Brain microvascular endothelial cell (primary cell): ENCODE data around the gene SRCIN1.

Experiments used
- DNase-seq: peaks from one replicate; pipeline ENCODE4 v3.0.0-alpha.2; 2020
- H3K27ac ChIP-seq: fragments of 250-450 bp; sonication (Bioruptor Pico); 2 replicates; pipeline ENCODE4 v1.5.1; 2020; ENCODE audit warnings: mild to moderate bottlenecking, moderate library complexity
- H3K27me3 ChIP-seq: fragments of 250-450 bp; sonication (Bioruptor Pico); replicated peaks from 2 replicates; pipeline ENCODE4 v1.5.1; 2020; ENCODE audit warnings: mild to moderate bottlenecking
- H3K36me3 ChIP-seq: fragments of 250-450 bp; sonication (Bioruptor Pico); replicated peaks from 2 replicates; pipeline ENCODE4 v1.5.1; 2020; ENCODE audit warnings: mild to moderate bottlenecking
- H3K4me3 ChIP-seq: 2 replicates; pipeline ENCODE4 v1.5.1; 2011; ENCODE audit warnings: low read depth, mild to moderate bottlenecking, control low read depth, low read length, moderate library complexity
- CTCF ChIP-seq: IDR thresholded peaks from 2 replicates; pipeline ENCODE4 v1.5.1; 2011; ENCODE audit warnings: low read depth, mild to moderate bottlenecking, moderate library complexity, low read length, control low read depth, inconsistent platforms; ENCODE audit errors: missing control alignments
- in situ Hi-C: cut with HindIII; loops from 2 replicates; pipeline ENCODE4 v1.10.0; 2017; ENCODE audit warnings: low sequenced_read_pairs, low pct_ligation_motif_present

SRCIN1 gene

GRCh38 chr17:38598536-38598935 is 7.2 kb downstream of the SRCIN1 start:
- in situ Hi-C loops, result no loop called here
- TF ChIP-seq CTCF, result no peak
- peak; percentile 61 for DNase-seq
- Histone ChIP-seq H3K27me3 (peaks cover 58% of the 10 kb centered on the region), H3K4me3 (no peak overlapping the region), H3K36me3 (no peaks in the 10 kb centered on the region), H3K27ac (no peak overlapping the region)

DNA sequence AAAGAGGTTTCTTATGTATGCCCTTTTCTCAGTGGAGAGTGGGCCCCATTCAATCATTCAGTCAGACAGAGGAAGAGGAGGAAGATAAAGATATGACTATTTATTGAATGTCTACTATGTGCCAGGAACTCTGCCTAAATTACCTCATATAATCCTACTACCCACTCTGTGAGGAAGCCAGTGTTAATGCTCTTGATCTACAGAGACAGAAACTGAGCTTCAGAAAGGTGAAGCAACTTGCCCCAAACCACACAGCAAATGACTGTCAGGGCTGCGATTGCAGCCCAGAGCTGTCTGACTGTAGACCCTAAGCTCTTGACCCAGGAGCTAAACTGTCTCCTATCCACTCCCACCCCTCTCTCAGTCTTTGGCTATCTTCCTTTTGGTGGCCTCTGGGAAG is 8.4 kb downstream of the SRCIN1 start:
- H3K4me3 ChIP-seq, result no peak overlapping the region
- no peak for TF ChIP-seq CTCF
- no peak overlapping the region for H3K27ac ChIP-seq
- DNase-seq, result no peak
- H3K36me3 ChIP-seq, result no peaks in the 10 kb centered on the region
- in situ Hi-C loops, result no loop called here
- peaks cover 59% of the 10 kb centered on the region for H3K27me3 ChIP-seq

DNA sequence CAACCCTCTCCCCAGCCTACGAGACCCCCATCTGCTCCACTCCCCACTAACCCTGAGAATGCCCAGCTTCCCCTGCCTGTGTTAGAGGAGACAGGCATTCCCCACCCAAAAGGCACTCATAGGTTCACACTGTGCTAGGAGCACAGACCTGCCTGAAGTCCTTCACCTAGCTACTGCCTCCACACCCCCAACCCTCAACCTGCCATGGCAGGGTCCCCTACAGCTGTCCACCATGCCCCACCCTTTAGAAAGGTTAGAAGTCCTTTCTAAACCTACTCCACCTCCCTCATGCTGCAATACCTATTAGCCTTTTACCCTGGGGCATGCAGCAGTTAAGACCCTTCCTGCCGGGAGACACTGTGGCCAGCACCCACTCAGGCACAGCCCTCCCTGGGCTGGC is 9.1 kb downstream of the SRCIN1 start:
- no peaks in the 10 kb centered on the region for H3K36me3 ChIP-seq
- peaks cover 53% of the 10 kb centered on the region for H3K27me3 ChIP-seq
- no peak for DNase-seq
- in situ Hi-C loops, result no loop called here
- H3K27ac ChIP-seq, result no peak overlapping the region
- TF ChIP-seq CTCF, result no peak
- no peak overlapping the region for H3K4me3 ChIP-seq

GRCh38 chr17:38595892-38596291 is 9.9 kb downstream of the SRCIN1 start:
- Histone ChIP-seq H3K36me3 (no peaks in the 10 kb centered on the region), H3K27ac (no peak overlapping the region), H3K4me3 (no peak overlapping the region), H3K27me3 (peaks cover 51% of the 10 kb centered on the region)
- TF ChIP-seq CTCF, result no peak
- in situ Hi-C loops, result no loop called here
- no peak for DNase-seq

GRCh38 chr17:38594152-38594551 is 11.6 kb downstream of the SRCIN1 start:
- H3K27me3 ChIP-seq, result peaks cover 63% of the 10 kb centered on the region
- H3K36me3 ChIP-seq, result no peaks in the 10 kb centered on the region
- no peak for TF ChIP-seq CTCF

DNA sequence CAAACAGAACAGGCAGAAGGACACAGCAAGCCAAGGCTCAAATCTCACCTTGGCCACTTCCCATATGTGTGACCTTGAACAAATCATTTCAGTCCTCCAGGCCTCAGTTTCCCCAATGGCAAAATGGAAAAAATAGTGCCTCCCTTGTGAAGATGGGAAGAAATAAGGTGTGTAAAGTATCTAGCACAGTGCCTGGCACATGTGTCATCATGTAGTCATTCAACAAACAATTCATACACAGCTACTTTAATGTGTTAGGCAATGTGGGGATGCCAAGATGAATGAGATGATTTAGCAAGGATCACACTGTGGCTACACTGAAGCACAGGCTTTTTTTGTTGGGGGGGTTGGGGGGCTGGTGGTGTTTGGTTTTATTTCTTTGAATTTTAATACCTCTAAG is 13.3 kb downstream of the SRCIN1 start:
- Histone ChIP-seq H3K4me3 (no peak overlapping the region), H3K27ac (no peak overlapping the region), H3K36me3 (no peaks in the 10 kb centered on the region), H3K27me3 (peaks cover 57% of the 10 kb centered on the region)
- no peak for TF ChIP-seq CTCF
- in situ Hi-C loops, result no loop called here
- DNase-seq, result no peak

More at GRCh38 chr17:38594152-38594551, 11.6 kb downstream of the SRCIN1 start:
- no peak overlapping the region for H3K4me3 ChIP-seq
- no peak overlapping the region for H3K27ac ChIP-seq
- no peak for DNase-seq
- in situ Hi-C loops, result no loop called here
